SH-SY5Y (cell line): ENCODE results near the gene HBA1.
A peak's percentile ranks its signal among the peaks of the same experiment; 100 is the strongest.
"Not testable (repeated sequence)": the region's sequence is repeated elsewhere in the genome, so short reads cannot be mapped to it uniquely, and the experiment has no call there.

Experiments used
- GATA2 ChIP-seq: IDR thresholded peaks from 2 replicates; pipeline ENCODE4 v1.6.1; 2011; ENCODE audit warnings: mild to moderate bottlenecking, low read depth, low read length
- GATA3 ChIP-seq: IDR thresholded peaks from 2 replicates; pipeline ENCODE4 v1.6.1; 2011; ENCODE audit warnings: low read depth, mild to moderate bottlenecking, low read length, moderate library complexity

HBA1 gene

DNA sequence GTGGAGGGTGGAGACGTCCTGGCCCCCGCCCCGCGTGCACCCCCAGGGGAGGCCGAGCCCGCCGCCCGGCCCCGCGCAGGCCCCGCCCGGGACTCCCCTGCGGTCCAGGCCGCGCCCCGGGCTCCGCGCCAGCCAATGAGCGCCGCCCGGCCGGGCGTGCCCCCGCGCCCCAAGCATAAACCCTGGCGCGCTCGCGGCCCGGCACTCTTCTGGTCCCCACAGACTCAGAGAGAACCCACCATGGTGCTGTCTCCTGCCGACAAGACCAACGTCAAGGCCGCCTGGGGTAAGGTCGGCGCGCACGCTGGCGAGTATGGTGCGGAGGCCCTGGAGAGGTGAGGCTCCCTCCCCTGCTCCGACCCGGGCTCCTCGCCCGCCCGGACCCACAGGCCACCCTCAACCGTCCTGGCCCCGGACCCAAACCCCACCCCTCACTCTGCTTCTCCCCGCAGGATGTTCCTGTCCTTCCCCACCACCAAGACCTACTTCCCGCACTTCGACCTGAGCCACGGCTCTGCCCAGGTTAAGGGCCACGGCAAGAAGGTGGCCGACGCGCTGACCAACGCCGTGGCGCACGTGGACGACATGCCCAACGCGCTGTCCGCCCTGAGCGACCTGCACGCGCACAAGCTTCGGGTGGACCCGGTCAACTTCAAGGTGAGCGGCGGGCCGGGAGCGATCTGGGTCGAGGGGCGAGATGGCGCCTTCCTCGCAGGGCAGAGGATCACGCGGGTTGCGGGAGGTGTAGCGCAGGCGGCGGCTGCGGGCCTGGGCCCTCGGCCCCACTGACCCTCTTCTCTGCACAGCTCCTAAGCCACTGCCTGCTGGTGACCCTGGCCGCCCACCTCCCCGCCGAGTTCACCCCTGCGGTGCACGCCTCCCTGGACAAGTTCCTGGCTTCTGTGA, at the start of gene HBA1:
Gene HBA1 (plus strand): TSS at position 204 of the 906 bp plus-strand sequence. CDS start 37 bp downstream, at position 241.
- TF ChIP-seq GATA2, GATA3: not testable (repeated sequence)

DNA sequence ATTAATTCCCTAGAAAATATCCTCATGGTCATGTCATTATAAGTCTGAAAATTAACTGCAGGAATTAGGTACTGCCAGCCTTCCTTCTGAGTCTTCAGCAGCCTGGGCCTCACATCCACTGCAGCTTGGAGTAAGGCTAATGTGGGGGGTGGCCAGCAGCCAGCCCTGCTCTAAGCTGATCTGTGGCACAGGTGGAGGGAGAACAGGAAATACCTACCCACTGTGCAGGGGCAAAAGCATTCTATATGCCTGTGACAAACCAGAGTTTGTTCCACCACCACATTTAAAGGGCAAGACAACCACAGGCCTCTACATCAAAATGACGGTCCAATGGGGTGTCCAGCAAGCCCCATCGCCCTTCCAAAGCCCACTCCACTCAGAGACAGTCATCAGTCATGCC, 47.4 kb upstream of the HBA1 start:
- TF ChIP-seq GATA2 = no peak
- TF ChIP-seq GATA3 = no peak

DNA sequence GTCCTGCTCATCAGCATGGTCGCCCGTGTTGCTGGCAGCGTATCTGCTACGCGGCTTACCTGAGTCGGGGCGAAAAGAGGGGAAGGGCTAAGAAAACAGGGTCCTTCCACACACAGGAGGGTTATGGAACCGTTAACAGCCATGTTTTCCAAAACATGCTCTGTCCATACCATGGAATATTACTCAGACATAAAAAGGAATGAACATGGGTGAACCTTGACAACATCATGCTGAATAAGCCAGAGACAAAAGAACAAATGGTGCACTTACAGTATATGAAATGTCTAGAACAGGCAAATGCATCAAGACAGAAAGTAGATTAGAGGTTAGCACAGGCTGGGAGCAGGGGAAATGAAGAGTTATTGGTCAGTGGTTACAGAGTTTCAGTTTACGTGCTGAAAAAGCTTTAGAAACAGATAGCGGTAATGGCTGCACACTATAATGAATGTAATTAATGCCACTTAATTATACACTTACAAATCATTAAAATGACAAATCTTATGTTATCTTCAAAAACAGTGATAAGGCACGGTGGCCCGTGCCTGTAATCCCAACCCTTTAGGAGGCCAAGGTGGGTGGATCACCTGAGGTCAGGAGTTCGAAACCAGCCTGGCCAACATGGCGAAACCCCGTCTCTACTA, 45.8 kb upstream of the HBA1 start:
- TF ChIP-seq GATA2 (no peak), GATA3 (no peak)

GRCh38 chr16:132120-132519, 44.4 kb upstream of the HBA1 start:
- TF ChIP-seq GATA2 = no peak
- TF ChIP-seq GATA3 = no peak

- TF ChIP-seq GATA3 = no peak
- no peak for TF ChIP-seq GATA2
These were observed 42.8 kb upstream of the HBA1 start for GRCh38 chr16:133716-134115.

- TF ChIP-seq GATA3 = no peak
- TF ChIP-seq GATA2 = no peak
These were observed 38.4 kb upstream of the HBA1 start for GRCh38 chr16:138049-138417.

DNA sequence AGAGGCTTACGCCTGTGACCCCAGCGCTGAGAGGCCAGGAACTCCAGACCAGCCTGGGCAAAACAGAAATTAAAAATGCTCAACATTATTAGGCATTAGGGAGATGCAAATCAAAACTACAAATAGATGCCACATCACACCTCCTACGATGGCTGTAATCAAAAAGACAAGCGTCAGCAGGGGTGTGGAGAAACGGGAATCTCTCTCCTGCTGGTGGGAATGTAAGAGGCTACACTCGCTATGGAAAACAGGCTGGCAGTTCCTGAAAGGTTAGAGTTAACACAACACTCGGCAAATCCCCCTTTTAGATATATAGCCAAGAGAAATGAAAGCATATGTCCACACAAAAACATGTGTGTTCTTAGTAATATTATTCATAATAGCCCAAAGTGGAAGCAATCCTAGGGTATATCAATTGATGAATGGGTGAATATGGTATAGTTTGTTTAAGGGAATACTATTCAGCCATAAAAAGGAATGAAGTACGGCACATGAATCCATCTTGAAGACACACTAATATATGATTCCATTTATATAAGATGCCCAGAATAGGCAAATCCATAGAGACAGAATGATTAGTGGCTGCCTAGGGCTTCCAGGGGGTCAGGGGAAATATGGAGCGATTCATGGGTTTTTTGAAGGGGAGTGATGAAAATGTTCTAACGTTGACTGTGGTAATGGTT, 36.2 kb upstream of the HBA1 start:
- TF ChIP-seq GATA3 (no peak), GATA2 (no peak)

- TF ChIP-seq GATA3 (no peak), GATA2 (no peak)
These were observed 34.0 kb upstream of the HBA1 start for GRCh38 chr16:142405-142967.

DNA sequence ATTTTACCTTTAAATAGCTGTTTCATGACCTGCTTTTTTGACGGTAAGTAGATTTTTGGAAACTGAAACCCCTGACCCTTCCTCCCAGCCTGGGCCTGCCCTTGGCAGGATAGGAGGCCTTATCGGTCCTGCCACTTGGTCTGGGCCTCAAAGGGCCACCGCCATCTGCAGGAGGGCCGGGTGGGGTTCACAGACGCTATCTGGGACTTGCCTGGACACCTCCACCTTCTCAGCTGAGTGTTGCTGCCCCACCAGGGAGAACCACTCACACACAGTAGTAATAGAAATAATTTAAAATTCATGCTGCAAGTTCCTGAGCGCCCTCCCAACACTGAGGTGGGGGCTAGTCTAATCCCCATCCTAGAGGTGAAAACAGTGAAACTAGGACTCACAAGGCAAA, 33.4 kb upstream of the HBA1 start:
- no peak for TF ChIP-seq GATA3
- TF ChIP-seq GATA2 = no peak

- TF ChIP-seq GATA3 (no peak), GATA2 (no peak)
These were observed 33.0 kb upstream of the HBA1 start for GRCh38 chr16:143456-143855.

DNA sequence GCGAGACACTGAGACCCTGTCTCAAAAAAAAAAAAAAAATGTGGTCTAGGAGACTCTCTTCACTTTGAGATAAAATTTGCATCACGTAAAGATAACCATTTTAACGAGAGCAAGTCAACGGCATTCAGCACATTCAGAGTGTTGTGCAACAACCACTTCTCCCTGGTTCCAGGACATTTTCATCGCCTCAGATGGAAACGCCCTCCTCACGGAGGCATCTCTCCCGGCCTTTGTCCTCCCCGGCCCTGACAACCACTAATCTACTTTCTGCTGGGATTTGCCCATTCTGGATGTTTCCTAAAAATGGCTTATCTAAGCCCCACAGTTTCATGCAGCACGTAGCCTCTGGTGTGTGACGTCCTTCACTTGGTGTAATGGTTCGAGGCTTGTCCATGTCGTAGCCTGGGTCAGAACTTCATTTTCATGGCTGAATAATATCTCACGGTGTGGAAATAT, 31.7 kb upstream of the HBA1 start:
- no peak for TF ChIP-seq GATA2
- no peak for TF ChIP-seq GATA3

- TF ChIP-seq GATA2 (no peak), GATA3 (no peak)
These were observed 29.8 kb upstream of the HBA1 start for GRCh38 chr16:146646-147045.

DNA sequence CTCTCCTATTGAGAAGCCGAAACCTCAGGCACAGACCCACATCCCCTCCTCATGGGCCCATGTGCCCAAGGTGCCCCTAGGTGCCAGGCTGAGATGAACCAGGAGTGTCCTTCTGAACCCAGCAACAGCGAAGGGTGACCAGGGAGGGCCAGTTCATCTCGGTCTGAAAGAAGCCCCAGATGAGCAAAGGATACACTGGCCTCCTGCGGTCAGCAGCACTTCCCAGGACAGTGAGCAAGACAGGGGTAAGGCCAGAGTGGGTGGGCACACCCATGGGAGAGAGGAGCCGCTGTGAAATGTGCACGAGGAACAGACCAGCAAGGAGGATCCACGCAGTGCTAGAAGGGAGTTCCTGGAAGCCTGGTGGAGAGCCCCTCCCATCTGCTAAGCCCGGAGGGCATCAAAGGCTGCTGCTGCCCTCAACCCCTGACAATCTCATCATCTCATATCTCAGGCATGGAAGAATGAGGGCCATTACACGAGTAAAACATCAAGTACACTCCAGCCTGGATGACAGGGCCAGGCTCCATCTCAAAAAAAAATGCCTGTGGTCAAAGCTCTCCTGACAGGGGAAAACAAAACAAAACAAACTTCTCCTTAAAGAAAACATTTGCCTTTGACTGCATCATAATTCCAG, 27.3 kb upstream of the HBA1 start:
- no peak for TF ChIP-seq GATA3
- peak; percentile 15; the same call in 1 of the 2 replicates for TF ChIP-seq GATA2
